Stimulated activated naive B cell treated with anti-CD40 and anti-IgM and Interleukin-4, amounts not matched to agents 10 μg/mL and 1 μg/mL and 100 μg/mL, for 72 hours (primary cell): ENCODE measurements around the gene SLC16A6.
A peak's percentile ranks its signal among the peaks of the same experiment; 100 is the strongest.
"Not testable (repeated sequence)": the region's sequence is repeated elsewhere in the genome, so short reads cannot be mapped to it uniquely, and the experiment has no call there.

Experiments used
- ATAC-seq, 2 donors: fragments of 150-1000 bp; cut with Tn5 transposase; replicated peaks; 2 replicates each; pipeline ENCODE4 v1.10.0; 2021; ENCODE audit warnings: moderate library complexity in 1 of 2
- DNase-seq: peaks from one replicate; pipeline ENCODE4 v3.0.0; 2021
- H3K27ac Mint-ChIP-seq: one replicate; pipeline ENCODE4 v1.8.0; 2022; ENCODE audit warnings: mild to moderate bottlenecking, mixed read lengths
- H3K27me3 Mint-ChIP-seq, 2 donors: one replicate each; pipeline ENCODE4 v1.8.0; 2022; ENCODE audit warnings: mixed read lengths in 2 of 2
- H3K36me3 Mint-ChIP-seq, 2 donors: one replicate each; pipeline ENCODE4 v1.8.0; 2022; ENCODE audit warnings: mixed read lengths in 2 of 2, mild to moderate bottlenecking in 1 of 2
- H3K4me1 Mint-ChIP-seq, 2 donors: one replicate each; pipeline ENCODE4 v1.8.0; 2022; ENCODE audit warnings: mixed read lengths in 2 of 2, mild to moderate bottlenecking in 1 of 2
- H3K4me3 Mint-ChIP-seq, 2 donors: one replicate each; pipeline ENCODE4 v1.8.0; 2022; ENCODE audit warnings: mild to moderate bottlenecking in 2 of 2, mixed read lengths in 2 of 2, moderate library complexity in 1 of 2
- H3K9me3 Mint-ChIP-seq, 2 donors: one replicate each; pipeline ENCODE4 v1.8.0; 2022; ENCODE audit warnings: mixed read lengths in 2 of 2, mild to moderate bottlenecking in 1 of 2

SLC16A6 gene

DNA sequence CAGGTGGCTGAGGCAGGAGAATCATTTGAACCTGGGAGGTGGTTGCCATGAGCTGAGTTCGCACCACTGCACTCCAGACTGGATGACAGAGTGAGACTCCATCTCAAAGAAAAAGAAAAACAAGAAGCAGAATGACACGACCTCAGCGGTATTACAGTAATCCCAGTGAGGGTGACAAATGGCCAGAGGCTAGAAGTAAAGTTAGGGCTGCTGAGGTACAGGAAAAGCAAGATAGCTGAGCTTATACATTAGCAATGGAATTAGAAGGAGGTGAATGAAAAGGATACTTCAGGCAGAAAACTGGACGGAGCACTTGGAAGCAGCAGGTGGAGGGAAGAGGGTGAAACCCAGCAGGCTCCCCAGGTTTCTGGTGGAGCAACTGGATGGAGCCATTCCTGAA lies 69.1 kb downstream of the SLC16A6 start:
- ATAC-seq (no peak), DNase-seq (no peak)
- H3K4me3 Mint-ChIP-seq: peak overlapping the region in 1 of 2 donors; percentile 22
- H3K9me3 Mint-ChIP-seq: peaks cover 0 to 4% of the 10 kb centered on the region in 2 donors
- peak overlapping the region; percentile 84 for H3K27ac Mint-ChIP-seq
- no peaks in the 10 kb centered on the region for H3K27me3 Mint-ChIP-seq
- H3K4me1 Mint-ChIP-seq: peaks cover 29 to 66% of the 10 kb centered on the region in 2 donors
- peaks cover 30 to 61% of the 10 kb centered on the region in 2 donors for H3K36me3 Mint-ChIP-seq

DNA sequence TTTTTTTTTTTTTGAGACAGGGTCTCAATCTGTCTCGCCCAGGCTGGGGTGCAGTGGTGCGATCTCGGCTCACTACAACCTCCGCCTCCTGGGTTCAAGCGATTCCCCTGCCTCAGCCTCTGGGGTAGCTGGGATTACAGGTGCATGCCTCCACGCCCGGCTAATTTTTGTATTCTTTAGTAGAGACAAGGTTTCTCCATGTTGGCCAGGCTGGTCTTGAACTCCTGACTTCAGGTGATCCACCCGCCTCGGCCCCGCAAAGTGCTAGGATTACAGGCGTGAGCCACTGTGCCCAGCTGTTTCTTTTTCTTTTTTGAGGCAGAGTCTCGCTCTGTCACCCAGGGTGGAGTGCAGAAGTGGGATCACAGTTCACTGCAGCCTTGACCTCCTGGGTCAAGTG lies 70.1 kb downstream of the SLC16A6 start:
- peaks cover 24 to 56% of the 10 kb centered on the region in 2 donors for H3K4me1 Mint-ChIP-seq
- H3K27me3 Mint-ChIP-seq, H3K4me3 Mint-ChIP-seq, H3K27ac Mint-ChIP-seq, ATAC-seq, DNase-seq, H3K9me3 Mint-ChIP-seq: not testable (repeated sequence)
- peaks cover 36 to 51% of the 10 kb centered on the region in 2 donors for H3K36me3 Mint-ChIP-seq

GRCh38 chr17:68220186-68220585 lies 70.7 kb downstream of the SLC16A6 start:
- not testable (repeated sequence) for H3K27ac Mint-ChIP-seq, H3K4me3 Mint-ChIP-seq

DNA sequence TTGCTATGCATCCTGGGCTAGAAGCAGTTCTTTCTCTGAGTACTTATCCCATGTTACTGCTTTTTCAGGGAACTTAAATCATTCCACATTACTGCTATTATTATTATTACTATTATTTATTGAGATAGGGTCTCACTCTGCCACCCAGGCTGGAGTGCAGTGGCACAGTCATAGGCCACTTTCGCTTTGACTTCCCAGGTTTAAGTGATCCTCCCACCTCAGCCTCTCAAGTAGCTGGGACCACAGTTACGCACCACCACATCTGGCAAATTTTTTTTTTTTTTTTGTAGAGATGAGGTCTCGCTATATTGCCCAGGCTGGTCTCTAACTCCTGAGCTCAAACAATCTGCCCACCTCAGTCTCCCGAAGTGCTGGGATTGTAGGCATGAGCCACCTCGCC lies 71.5 kb downstream of the SLC16A6 start:
- peak; percentile 45 to 69 for ATAC-seq
- not testable (repeated sequence) for H3K4me3 Mint-ChIP-seq, H3K27ac Mint-ChIP-seq, H3K9me3 Mint-ChIP-seq, H3K27me3 Mint-ChIP-seq, DNase-seq
- Mint-ChIP-seq H3K36me3 (peaks cover 34 to 52% of the 10 kb centered on the region in 2 donors), H3K4me1 (peaks cover 18 to 55% of the 10 kb centered on the region in 2 donors)

More at GRCh38 chr17:68220186-68220585, 70.7 kb downstream of the SLC16A6 start:
- DNase-seq, H3K27me3 Mint-ChIP-seq, ATAC-seq, H3K9me3 Mint-ChIP-seq: not testable (repeated sequence)
- Mint-ChIP-seq H3K36me3 (peaks cover 36 to 55% of the 10 kb centered on the region in 2 donors), H3K4me1 (peaks cover 23 to 56% of the 10 kb centered on the region in 2 donors)
